Hematopoietic multipotent progenitor cell treated with erythropoietin and hydrocortisone succinate and interleukin-3 and kit ligand, for 6 days (in vitro differentiated cells): ENCODE data around the gene CYP19A1.
A peak's percentile ranks its signal among the peaks of the same experiment; 100 is the strongest.

Experiments used
- DNase-seq: peaks from one replicate; pipeline ENCODE4 v3.0.0-alpha.2; 2015

Gene CYP19A1

GRCh38 chr15:51172193-51172592 lies 166.2 kb downstream of the CYP19A1 start:
- DNase-seq: no peak

GRCh38 chr15:51171634-51171932 lies 166.8 kb downstream of the CYP19A1 start:
- no peak for DNase-seq

- no peak for DNase-seq
Measured at GRCh38 chr15:51170882-51171633, 167.3 kb downstream of the CYP19A1 start.

- DNase-seq: no peak
Measured at GRCh38 chr15:51168700-51169099, 169.7 kb downstream of the CYP19A1 start.

- no peak for DNase-seq
Measured at GRCh38 chr15:51163843-51164242, 174.6 kb downstream of the CYP19A1 start.

- peak; percentile 87 for DNase-seq
Measured at GRCh38 chr15:51162865-51163762, 175.3 kb downstream of the CYP19A1 start.

DNA sequence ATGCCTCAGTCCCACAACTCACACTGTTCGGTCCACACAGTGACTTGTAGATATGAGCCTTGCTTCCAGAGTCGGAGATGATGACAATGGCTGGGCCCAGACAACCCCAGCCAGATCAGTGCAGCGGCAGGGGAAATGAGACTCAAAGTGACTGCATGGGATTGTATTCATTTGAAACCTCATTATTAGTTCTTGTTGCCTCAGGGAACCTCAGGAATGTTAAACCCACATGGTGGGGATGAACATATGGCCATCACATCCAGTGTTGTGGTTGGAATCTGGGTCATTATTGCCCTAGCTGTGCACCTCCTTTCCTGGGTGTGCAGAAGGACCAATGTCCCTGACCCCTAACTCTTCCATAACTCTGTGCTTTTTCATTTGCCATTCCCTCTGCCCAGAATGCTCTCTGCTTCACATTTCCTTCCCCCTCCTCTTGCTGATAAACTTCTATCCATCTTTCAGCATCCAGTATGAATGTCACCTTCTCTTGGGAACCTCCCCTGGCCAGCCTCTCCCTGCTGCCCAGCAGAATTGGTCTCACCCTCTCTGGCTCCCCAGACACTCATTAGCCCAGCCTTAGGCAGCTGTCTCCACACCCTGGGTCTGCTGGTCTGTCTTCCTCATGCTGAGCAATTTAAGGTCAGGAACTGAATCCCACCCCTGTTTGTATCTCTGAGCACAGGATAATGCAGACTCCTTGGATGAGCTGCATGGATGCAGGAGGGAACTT lies 176.7 kb downstream of the CYP19A1 start:
- no peak for DNase-seq

DNA sequence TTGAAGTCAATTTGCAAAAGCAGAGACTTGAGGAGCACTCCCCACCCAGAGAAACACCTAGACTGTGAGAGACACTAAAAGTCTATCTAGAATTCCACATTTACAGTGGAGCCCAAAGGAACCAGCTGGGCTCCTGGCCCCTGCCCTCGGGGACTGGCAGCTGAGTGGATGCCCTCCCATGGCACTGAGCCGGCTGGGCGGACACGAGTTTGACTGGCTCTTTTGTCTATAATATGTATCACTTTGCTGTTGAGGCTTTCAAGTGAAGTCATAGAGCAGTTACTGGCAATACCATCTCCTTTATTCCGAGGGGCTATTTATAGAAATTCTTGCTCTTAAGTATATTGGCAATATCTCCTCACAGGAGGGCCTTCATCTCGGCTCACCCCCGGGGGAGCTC lies 177.9 kb downstream of the CYP19A1 start:
- DNase-seq: no peak
